Esophagus muscularis mucosa (tissue), 4 donors: ENCODE results near the gene SUDS3. TPM values are rescaled to one million over a fixed set of nuclear protein-coding genes. Genes with fewer than 3 reads are reported as not detected.

Source experiments
- DNase-seq: peaks from one replicate; pipeline ENCODE4 v3.0.0-alpha.2; 2017; ENCODE audit errors: extremely low spot score
- H3K27ac ChIP-seq, 4 donors: fragments of 200-600 bp; sonication (generic); replicated peaks in 1 of 4; 1 replicate in 3 of 4; 2 replicates in 1 of 4; pipeline ENCODE4 v1.5.1; 2016 to 2019; ENCODE audit warnings: mild to moderate bottlenecking in 1 of 4
- H3K27me3 ChIP-seq, 4 donors: fragments of 200-600 bp; sonication (generic); one replicate each; pipeline versions ENCODE4 v1.5.1 to v1.6.0; 2016 to 2019
- H3K36me3 ChIP-seq, 4 donors: fragments of 200-600 bp; sonication (generic); one replicate each; pipeline ENCODE4 v1.5.1; 2016 to 2019
- H3K4me1 ChIP-seq, 4 donors: fragments of 200-600 bp; sonication (generic); one replicate each; pipeline ENCODE4 v1.5.1; 2016 to 2019
- H3K4me3 ChIP-seq, 4 donors: fragments of 200-600 bp; sonication (generic); 1 replicate in 2 of 4; 2 replicates in 2 of 4; pipeline ENCODE4 v1.5.1; 2016 to 2019; ENCODE audit warnings: mild to moderate bottlenecking in 4 of 4, moderate library complexity in 1 of 4
- H3K9me3 ChIP-seq, 4 donors: fragments of 200-600 bp; sonication (generic); 1 replicate in 3 of 4; 2 replicates in 1 of 4; pipeline ENCODE4 v1.5.1; 2016 to 2019
- EP300 ChIP-seq: sonication (generic); formaldehyde crosslinking; IDR thresholded peaks from one replicate; pipeline ENCODE4 v1.6.1; 2017; ENCODE audit warnings: antibody characterized with exemption
- POLR2A ChIP-seq: fragments of 450-650 bp; IDR thresholded peaks from one replicate; pipeline ENCODE4 v1.6.1; 2017; ENCODE audit warnings: antibody characterized with exemption, moderate library complexity, mild to moderate bottlenecking, low read depth
- POLR2AphosphoS5 ChIP-seq, 2 donors: sonication (generic); formaldehyde crosslinking; IDR thresholded peaks; one replicate each; pipeline ENCODE4 v1.6.1; 2017; ENCODE audit warnings: antibody characterized with exemption in 2 of 2
- WGBS: methylation state at CpG from one replicate; pipeline ENCODE4 v1.1.5; 2018; 5-methylcytosine and 5-hydroxymethylcytosine counted together
- intact Hi-C: fragments of 100-400 bp; cut with DNase I; formaldehyde crosslinking; loops from one replicate; pipeline ENCODE4 v1.15.1; 2023
- total RNA-seq, 4 donors: library from RNA; depleted of rRNA; stranded (reverse); fragments of >200 nt; gene quantifications; one replicate each; pipeline versions ENCODE4 v1.1.0 to v1.2.1, GENCODE V29; 2016
- TF ChIP-seq, protein P1 (sequence below), 3 experiments: fragments of 200-600 bp in 2 of 3; fragments of 450-650 bp in 1 of 3; sonication (generic) in 2 of 3; IDR thresholded peaks; one replicate each; pipeline ENCODE4 v1.5.1; 2017 to 2019; ENCODE audit warnings: antibody characterized with exemption in 3 of 3, mild to moderate bottlenecking in 2 of 3, moderate library complexity in 1 of 3

SUDS3 gene
- total RNA-seq, 4 donors from 2014 or later, result 34.5 to 76.0 (median 62.7) TPM

GRCh38 chr12:118372541-118373495 is 3.5 kb upstream of the SUDS3 start, which contains the start of gene TAOK3:
TSS of gene TAOK3 (minus strand) at chr12:118372907. CDS start at chr12:118255567, 117,340 bp downstream.
- peaks cover 0 to 5% (median 0%) of the 10 kb centered on the region in 4 donors for H3K27me3 ChIP-seq
- intact Hi-C loops, result loop anchor here (2.0 to 5.0 kb wide), 2 partner anchors 184 to 311 kb away; partner anchors contain the start of gene WSB2
- H3K36me3 ChIP-seq, result no peaks in the 10 kb centered on the region
- peak; percentile 100 for DNase-seq
- TF ChIP-seq, protein P1, sequence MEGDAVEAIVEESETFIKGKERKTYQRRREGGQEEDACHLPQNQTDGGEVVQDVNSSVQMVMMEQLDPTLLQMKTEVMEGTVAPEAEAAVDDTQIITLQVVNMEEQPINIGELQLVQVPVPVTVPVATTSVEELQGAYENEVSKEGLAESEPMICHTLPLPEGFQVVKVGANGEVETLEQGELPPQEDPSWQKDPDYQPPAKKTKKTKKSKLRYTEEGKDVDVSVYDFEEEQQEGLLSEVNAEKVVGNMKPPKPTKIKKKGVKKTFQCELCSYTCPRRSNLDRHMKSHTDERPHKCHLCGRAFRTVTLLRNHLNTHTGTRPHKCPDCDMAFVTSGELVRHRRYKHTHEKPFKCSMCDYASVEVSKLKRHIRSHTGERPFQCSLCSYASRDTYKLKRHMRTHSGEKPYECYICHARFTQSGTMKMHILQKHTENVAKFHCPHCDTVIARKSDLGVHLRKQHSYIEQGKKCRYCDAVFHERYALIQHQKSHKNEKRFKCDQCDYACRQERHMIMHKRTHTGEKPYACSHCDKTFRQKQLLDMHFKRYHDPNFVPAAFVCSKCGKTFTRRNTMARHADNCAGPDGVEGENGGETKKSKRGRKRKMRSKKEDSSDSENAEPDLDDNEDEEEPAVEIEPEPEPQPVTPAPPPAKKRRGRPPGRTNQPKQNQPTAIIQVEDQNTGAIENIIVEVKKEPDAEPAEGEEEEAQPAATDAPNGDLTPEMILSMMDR (IDR thresholded peaks at IDR 0.05), result no peak
- TF ChIP-seq EP300, result no peak
- TF ChIP-seq POLR2A, result peak; percentile 82
- TF ChIP-seq POLR2AphosphoS5 (IDR thresholded peaks at IDR 0.05), result peak; percentile 91 to 98
- H3K4me1 ChIP-seq, result peaks cover 40 to 63% (median 59%) of the 10 kb centered on the region in 4 donors
- H3K9me3 ChIP-seq, result no peaks in the 10 kb centered on the region
- peak within 1 kb of the TSS; percentile 88 to 96 (median 92) for H3K27ac ChIP-seq
- peak within 1 kb of the TSS; percentile 84 to 95 (median 88) for H3K4me3 ChIP-seq
- WGBS, result 3% methylated on average over 23 of the region's 75 CpGs

DNA sequence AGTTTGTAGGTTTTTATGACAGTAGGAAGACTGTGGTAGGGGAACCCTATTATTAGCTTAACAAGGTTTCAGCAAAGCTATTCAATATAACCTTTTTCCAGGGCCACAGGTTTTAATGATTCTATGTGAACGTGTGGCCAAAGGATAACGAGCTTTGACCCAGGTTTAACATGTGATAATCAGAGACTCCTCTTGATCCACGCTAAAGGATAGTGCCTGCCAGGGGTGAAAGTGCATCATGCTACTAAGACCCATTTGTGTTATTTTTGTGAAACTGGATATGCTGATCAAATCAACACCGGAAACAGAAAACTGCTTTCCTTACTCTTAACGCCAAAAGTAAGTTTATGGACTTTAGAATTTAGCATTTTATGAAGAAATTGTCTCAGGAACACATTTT is 2.7 kb upstream of the SUDS3 start:
- H3K4me1 ChIP-seq, result peaks cover 46 to 71% (median 66%) of the 10 kb centered on the region in 4 donors
- peak overlapping the region; percentile 84 to 95 (median 88) for H3K4me3 ChIP-seq
- no peak for DNase-seq
- peak overlapping the region; percentile 88 to 96 (median 92) for H3K27ac ChIP-seq
- peaks cover 0 to under 1% (median 0%) of the 10 kb centered on the region in 4 donors for H3K36me3 ChIP-seq
- no peak for TF ChIP-seq POLR2AphosphoS5 (IDR thresholded peaks at IDR 0.05)
- TF ChIP-seq, protein P1 (IDR thresholded peaks at IDR 0.05), result no peak
- no peak for TF ChIP-seq EP300
- TF ChIP-seq POLR2A, result no peak
- H3K9me3 ChIP-seq, result no peaks in the 10 kb centered on the region
- WGBS, result 58% methylated on average over 5 of the region's 5 CpGs
- intact Hi-C loops, result loop anchor here (2.0 to 5.0 kb wide), 2 partner anchors 185 to 311 kb away; partner anchors contain the start of gene WSB2
- H3K27me3 ChIP-seq, result peaks cover 0 to 5% (median 0%) of the 10 kb centered on the region in 4 donors

GRCh38 chr12:118374126-118374725 is 2.1 kb upstream of the SUDS3 start:
- Histone ChIP-seq H3K4me3 (no peak overlapping the region), H3K4me1 (peaks cover 46 to 78% (median 63%) of the 10 kb centered on the region in 4 donors), H3K27me3 (peaks cover 0 to 5% (median 0%) of the 10 kb centered on the region in 4 donors), H3K27ac (peak overlapping the region; percentile 88 to 96 (median 92)), H3K36me3 (peaks cover 0 to 7% (median 2%) of the 10 kb centered on the region in 4 donors), H3K9me3 (no peaks in the 10 kb centered on the region)
- intact Hi-C loops, result loop anchor here (5.0 kb wide), 1 partner anchor 312 kb away; the partner anchor contains the start of gene WSB2
- DNase-seq, result no peak
- no peak for TF ChIP-seq EP300
- TF ChIP-seq, protein P1 (IDR thresholded peaks at IDR 0.05), result no peak
- TF ChIP-seq POLR2AphosphoS5 (IDR thresholded peaks at IDR 0.05), result no peak
- TF ChIP-seq POLR2A, result no peak
- WGBS, result 92% methylated on average over 14 of the region's 14 CpGs

DNA sequence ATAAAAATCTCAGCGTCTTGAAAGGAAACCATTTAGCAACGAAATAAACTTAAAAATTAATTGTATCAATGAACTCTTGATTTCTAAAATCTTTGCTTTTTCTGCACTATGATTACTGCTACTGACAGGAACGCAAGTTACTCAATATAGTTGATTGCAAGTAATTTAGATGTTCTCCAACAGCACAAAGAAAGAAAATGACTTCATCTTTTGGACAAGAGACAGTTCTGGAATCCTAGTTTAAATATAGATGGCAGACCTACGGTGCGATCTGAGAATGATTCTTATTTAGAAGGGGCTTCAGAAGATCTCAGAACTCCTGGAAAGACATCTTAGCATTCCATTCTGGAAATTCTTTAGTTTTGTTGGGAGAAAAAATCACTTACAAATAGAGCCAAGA is 1.4 kb upstream of the SUDS3 start:
- Histone ChIP-seq H3K27ac (peak overlapping the region; percentile 88 to 96 (median 92)), H3K4me1 (peaks cover 46 to 80% (median 61%) of the 10 kb centered on the region in 4 donors), H3K27me3 (peaks cover 0 to 5% (median 0%) of the 10 kb centered on the region in 4 donors), H3K9me3 (no peaks in the 10 kb centered on the region), H3K36me3 (peaks cover 3 to 14% (median 9%) of the 10 kb centered on the region in 4 donors), H3K4me3 (no peak overlapping the region)
- TF ChIP-seq POLR2A, result no peak
- TF ChIP-seq POLR2AphosphoS5 (IDR thresholded peaks at IDR 0.05), result no peak
- no peak for TF ChIP-seq EP300
- TF ChIP-seq, protein P1 (IDR thresholded peaks at IDR 0.05), result no peak
- intact Hi-C loops, result loop anchor here (5.0 kb wide), 2 partner anchors 253 to 313 kb away; partner anchors contain the start of gene WSB2
- 65% methylated on average over 5 of the region's 5 CpGs for WGBS
- DNase-seq, result no peak
